ENCODE data around the gene NPHP4. TPM values are rescaled to one million over a fixed set of nuclear protein-coding genes. Genes with fewer than 3 reads are reported as not detected.

The NPHP4 gene
- total RNA-seq, 1 experiment from 2014 or later = 16.8 TPM

GRCh38 chr1:5914676-5915365 lies 77.4 kb downstream of the NPHP4 start:
- H3K4me1 Mint-ChIP-seq = peaks cover 6% of the 10 kb centered on the region; the same call in 1 of the 2 replicates
- ChIA-PET CTCF (interaction anchor here (0.6 to 2.7 kb wide), 11 partner anchors 9 to 169 kb away, joined by 3 to 12 read pairs (median 6); no protein-coding TSS in a partner anchor), POLR2A (interaction anchor here (0.6 kb wide), 1 partner anchor 74 kb away, joined by 3 read pairs; no protein-coding TSS in a partner anchor)
- ATAC-seq (no peak), DNase-seq (ENCODE audit: low spot score) (no peak)
- H3K9me3 Mint-ChIP-seq = no peaks in the 10 kb centered on the region
- H3K27ac Mint-ChIP-seq = peak overlapping the region; percentile 74
- TF ChIP-seq ZBTB43 (CRISPR knock-in tag; IDR thresholded peaks at IDR 0.05) = no peak
- TF ChIP-seq, protein P1, sequence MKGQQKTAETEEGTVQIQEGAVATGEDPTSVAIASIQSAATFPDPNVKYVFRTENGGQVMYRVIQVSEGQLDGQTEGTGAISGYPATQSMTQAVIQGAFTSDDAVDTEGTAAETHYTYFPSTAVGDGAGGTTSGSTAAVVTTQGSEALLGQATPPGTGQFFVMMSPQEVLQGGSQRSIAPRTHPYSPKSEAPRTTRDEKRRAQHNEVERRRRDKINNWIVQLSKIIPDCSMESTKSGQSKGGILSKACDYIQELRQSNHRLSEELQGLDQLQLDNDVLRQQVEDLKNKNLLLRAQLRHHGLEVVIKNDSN (CRISPR knock-in tag; IDR thresholded peaks at IDR 0.05) = no peak
- no peak for TF ChIP-seq ZNF532 (CRISPR knock-in tag; IDR thresholded peaks at IDR 0.05; ENCODE audit: borderline replicate concordance)
- no peak for TF ChIP-seq NR1H2 (CRISPR knock-in tag; IDR thresholded peaks at IDR 0.05)
- TF ChIP-seq, protein P2, sequence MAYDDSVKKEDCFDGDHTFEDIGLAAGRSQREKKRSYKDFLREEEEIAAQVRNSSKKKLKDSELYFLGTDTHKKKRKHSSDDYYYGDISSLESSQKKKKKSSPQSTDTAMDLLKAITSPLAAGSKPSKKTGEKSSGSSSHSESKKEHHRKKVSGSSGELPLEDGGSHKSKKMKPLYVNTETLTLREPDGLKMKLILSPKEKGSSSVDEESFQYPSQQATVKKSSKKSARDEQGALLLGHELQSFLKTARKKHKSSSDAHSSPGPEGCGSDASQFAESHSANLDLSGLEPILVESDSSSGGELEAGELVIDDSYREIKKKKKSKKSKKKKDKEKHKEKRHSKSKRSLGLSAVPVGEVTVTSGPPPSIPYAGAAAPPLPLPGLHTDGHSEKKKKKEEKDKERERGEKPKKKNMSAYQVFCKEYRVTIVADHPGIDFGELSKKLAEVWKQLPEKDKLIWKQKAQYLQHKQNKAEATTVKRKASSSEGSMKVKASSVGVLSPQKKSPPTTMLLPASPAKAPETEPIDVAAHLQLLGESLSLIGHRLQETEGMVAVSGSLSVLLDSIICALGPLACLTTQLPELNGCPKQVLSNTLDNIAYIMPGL (CRISPR knock-in tag; IDR thresholded peaks at IDR 0.05) = no peak
- no peak for TF ChIP-seq NR2C2 (CRISPR knock-in tag; IDR thresholded peaks at IDR 0.05)
- TF ChIP-seq ZNF423 (CRISPR knock-in tag; IDR thresholded peaks at IDR 0.05) = no peak
- TF ChIP-seq MXD4 (CRISPR knock-in tag; IDR thresholded peaks at IDR 0.05; ENCODE audit: borderline replicate concordance) = no peak
- TF ChIP-seq ZNF121 (CRISPR knock-in tag; IDR thresholded peaks at IDR 0.05) = no peak
- H3K36me3 Mint-ChIP-seq = no peaks in the 10 kb centered on the region
- H3K4me3 Mint-ChIP-seq = no peak overlapping the region
- H3K27me3 Mint-ChIP-seq (ENCODE audit: low read depth) = no peaks in the 10 kb centered on the region

DNA sequence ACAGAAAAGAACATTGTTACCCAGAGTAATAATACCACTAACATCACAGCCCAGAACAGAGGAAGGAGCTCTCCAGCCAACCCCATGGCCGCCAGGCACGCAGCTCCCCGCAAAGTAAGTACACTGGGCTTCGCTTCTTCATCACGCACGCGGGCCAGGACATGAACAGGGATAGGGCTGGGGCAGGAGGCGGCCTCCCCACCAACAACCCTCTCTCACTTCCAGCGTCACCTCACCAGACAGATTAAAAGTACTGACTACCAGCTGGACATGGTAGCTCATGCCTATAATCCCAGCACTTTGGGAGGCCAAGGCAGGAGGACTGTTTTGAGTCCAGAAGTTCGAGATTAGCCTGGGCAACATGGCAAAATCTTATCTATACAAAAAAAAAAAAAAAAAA lies 78.3 kb downstream of the NPHP4 start:
- no peak overlapping the region for H3K27ac Mint-ChIP-seq
- CTCF ChIA-PET = interaction anchor here (0.6 to 2.4 kb wide), 5 partner anchors 20 to 169 kb away, joined by 3 to 12 read pairs (median 4); no protein-coding TSS in a partner anchor
- TF ChIP-seq ZNF219 (CRISPR knock-in tag; IDR thresholded peaks at IDR 0.05; ENCODE audit: borderline replicate concordance) (no peak), ARID4B (CRISPR knock-in tag; IDR thresholded peaks at IDR 0.05; ENCODE audit: borderline replicate concordance) (no peak), ZNF317 (CRISPR knock-in tag; IDR thresholded peaks at IDR 0.05; ENCODE audit: borderline replicate concordance, low read depth) (no peak), KAT7 (CRISPR knock-in tag; IDR thresholded peaks at IDR 0.05; ENCODE audit: borderline replicate concordance) (no peak), FOXK1 (CRISPR knock-in tag; IDR thresholded peaks at IDR 0.05) (no peak), FOXP1 (CRISPR knock-in tag; IDR thresholded peaks at IDR 0.05; ENCODE audit: borderline replicate concordance) (no peak), NFYB (CRISPR knock-in tag; conservative IDR thresholded peaks at IDR 0.05; ENCODE audit: low read depth) (no peak)
- TF ChIP-seq, protein P3, sequence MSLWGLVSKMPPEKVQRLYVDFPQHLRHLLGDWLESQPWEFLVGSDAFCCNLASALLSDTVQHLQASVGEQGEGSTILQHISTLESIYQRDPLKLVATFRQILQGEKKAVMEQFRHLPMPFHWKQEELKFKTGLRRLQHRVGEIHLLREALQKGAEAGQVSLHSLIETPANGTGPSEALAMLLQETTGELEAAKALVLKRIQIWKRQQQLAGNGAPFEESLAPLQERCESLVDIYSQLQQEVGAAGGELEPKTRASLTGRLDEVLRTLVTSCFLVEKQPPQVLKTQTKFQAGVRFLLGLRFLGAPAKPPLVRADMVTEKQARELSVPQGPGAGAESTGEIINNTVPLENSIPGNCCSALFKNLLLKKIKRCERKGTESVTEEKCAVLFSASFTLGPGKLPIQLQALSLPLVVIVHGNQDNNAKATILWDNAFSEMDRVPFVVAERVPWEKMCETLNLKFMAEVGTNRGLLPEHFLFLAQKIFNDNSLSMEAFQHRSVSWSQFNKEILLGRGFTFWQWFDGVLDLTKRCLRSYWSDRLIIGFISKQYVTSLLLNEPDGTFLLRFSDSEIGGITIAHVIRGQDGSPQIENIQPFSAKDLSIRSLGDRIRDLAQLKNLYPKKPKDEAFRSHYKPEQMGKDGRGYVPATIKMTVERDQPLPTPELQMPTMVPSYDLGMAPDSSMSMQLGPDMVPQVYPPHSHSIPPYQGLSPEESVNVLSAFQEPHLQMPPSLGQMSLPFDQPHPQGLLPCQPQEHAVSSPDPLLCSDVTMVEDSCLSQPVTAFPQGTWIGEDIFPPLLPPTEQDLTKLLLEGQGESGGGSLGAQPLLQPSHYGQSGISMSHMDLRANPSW (CRISPR knock-in tag; conservative IDR thresholded peaks at IDR 0.05; ENCODE audit: low read depth) = no peak

More for the DNA sequence above, 78.3 kb downstream of the NPHP4 start:
- Mint-ChIP-seq H3K4me1 (peaks cover 6% of the 10 kb centered on the region; the same call in 1 of the 2 replicates), H3K36me3 (no peaks in the 10 kb centered on the region), H3K27me3 (ENCODE audit: low read depth) (no peaks in the 10 kb centered on the region), H3K4me3 (no peak overlapping the region), H3K9me3 (no peaks in the 10 kb centered on the region)
- no peak for ATAC-seq
- POLR2A ChIA-PET = interaction anchor here (0.6 kb wide), 1 partner anchor 73 kb away, joined by 3 read pairs; no protein-coding TSS in a partner anchor
- DNase-seq (ENCODE audit: low spot score) = no peak
